ENCODE results near the gene ACTC1. TPM values are rescaled to one million over a fixed set of nuclear protein-coding genes. Genes with fewer than 3 reads are reported as not detected.

Gene ACTC1
- total RNA-seq, 2 experiments from 2014 or later, result not detected

- no peak overlapping the region for H3K27ac ChIP-seq (ENCODE audit: low read depth in 1 of 2, low read length in 2 of 2)
- Mint-ChIP-seq H3K4me1 (ENCODE audit: low read depth) (no peaks in the 10 kb centered on the region), H3K27ac (no peak overlapping the region), H3K9me3 (no peaks in the 10 kb centered on the region), H3K4me3 (no peak overlapping the region), H3K27me3 (peaks cover 72% of the 10 kb centered on the region), H3K36me3 (ENCODE audit: low read depth) (no peaks in the 10 kb centered on the region)
- TF ChIP-seq, protein P1, sequence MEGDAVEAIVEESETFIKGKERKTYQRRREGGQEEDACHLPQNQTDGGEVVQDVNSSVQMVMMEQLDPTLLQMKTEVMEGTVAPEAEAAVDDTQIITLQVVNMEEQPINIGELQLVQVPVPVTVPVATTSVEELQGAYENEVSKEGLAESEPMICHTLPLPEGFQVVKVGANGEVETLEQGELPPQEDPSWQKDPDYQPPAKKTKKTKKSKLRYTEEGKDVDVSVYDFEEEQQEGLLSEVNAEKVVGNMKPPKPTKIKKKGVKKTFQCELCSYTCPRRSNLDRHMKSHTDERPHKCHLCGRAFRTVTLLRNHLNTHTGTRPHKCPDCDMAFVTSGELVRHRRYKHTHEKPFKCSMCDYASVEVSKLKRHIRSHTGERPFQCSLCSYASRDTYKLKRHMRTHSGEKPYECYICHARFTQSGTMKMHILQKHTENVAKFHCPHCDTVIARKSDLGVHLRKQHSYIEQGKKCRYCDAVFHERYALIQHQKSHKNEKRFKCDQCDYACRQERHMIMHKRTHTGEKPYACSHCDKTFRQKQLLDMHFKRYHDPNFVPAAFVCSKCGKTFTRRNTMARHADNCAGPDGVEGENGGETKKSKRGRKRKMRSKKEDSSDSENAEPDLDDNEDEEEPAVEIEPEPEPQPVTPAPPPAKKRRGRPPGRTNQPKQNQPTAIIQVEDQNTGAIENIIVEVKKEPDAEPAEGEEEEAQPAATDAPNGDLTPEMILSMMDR (IDR thresholded peaks at IDR 0.05), result no peak
- DNase-seq, result no peak
- H3K27me3 ChIP-seq (ENCODE audit: control insufficient read depth in 1 of 2, insufficient read depth in 2 of 2, low read length in 2 of 2), result peaks cover 36 to 42% of the 10 kb centered on the region in 2 experiments
- CTCF ChIA-PET, result no interaction called here
- POLR2A ChIA-PET, result no interaction called here
- ATAC-seq (ENCODE audit: poor library complexity), result no peak
- no peaks in the 10 kb centered on the region for H3K4me1 ChIP-seq (ENCODE audit: insufficient read depth, low read length)
- H3K36me3 ChIP-seq (ENCODE audit: insufficient read depth, low read length), result no peaks in the 10 kb centered on the region
- H3K9me3 ChIP-seq (ENCODE audit: control insufficient read depth in 1 of 2, insufficient read depth in 1 of 2, low read length in 2 of 2), result no peaks in the 10 kb centered on the region
- intact Hi-C loops (cut with DNase I, micrococcal nuclease), result no loop called here
- H3K4me3 ChIP-seq (ENCODE audit: low read length), result no peak overlapping the region
Observed at GRCh38 chr15:34794590-34795206, 651 bp downstream of the ACTC1 start.

DNA sequence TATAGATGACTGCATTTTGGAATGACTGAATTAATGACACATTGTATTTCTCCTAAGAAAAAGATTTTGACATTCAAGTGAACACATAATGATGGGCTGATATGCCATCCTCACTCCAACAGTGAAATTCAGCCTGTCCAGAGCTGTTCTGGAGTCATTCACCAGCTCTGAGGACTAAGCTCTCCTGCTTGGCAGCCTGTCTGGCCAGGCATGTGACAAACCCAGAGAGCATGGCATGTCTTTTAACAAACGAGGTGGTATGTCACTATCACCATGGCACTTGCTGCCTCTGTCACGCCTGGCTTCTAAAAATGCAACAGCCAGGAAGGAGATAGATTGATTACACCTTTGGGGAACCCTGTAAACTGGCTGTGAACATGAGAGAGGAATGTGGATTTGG, 1.4 kb downstream of the ACTC1 start:
- H3K4me3 Mint-ChIP-seq, result no peak overlapping the region
- DNase-seq (no peak), ATAC-seq (ENCODE audit: poor library complexity) (no peak)
- H3K4me3 ChIP-seq (ENCODE audit: low read length), result no peak overlapping the region
- TF ChIP-seq, protein P1 (IDR thresholded peaks at IDR 0.05), result no peak
- no peaks in the 10 kb centered on the region for H3K4me1 Mint-ChIP-seq (ENCODE audit: low read depth)
- ChIA-PET CTCF (no interaction called here), POLR2A (no interaction called here)
- no peaks in the 10 kb centered on the region for H3K9me3 ChIP-seq (ENCODE audit: control insufficient read depth in 1 of 2, insufficient read depth in 1 of 2, low read length in 2 of 2)
- no peak overlapping the region for H3K27ac ChIP-seq (ENCODE audit: low read depth in 1 of 2, low read length in 2 of 2)
- no peaks in the 10 kb centered on the region for H3K36me3 ChIP-seq (ENCODE audit: insufficient read depth, low read length)
- no peaks in the 10 kb centered on the region for H3K4me1 ChIP-seq (ENCODE audit: insufficient read depth, low read length)
- H3K9me3 Mint-ChIP-seq, result no peaks in the 10 kb centered on the region
- intact Hi-C loops (cut with DNase I, micrococcal nuclease), result no loop called here
- no peak overlapping the region for H3K27ac Mint-ChIP-seq
- no peaks in the 10 kb centered on the region for H3K36me3 Mint-ChIP-seq (ENCODE audit: low read depth)
- H3K27me3 ChIP-seq (ENCODE audit: control insufficient read depth in 1 of 2, insufficient read depth in 2 of 2, low read length in 2 of 2), result peaks cover 28 to 38% of the 10 kb centered on the region in 2 experiments
- peaks cover 77% of the 10 kb centered on the region for H3K27me3 Mint-ChIP-seq

DNA sequence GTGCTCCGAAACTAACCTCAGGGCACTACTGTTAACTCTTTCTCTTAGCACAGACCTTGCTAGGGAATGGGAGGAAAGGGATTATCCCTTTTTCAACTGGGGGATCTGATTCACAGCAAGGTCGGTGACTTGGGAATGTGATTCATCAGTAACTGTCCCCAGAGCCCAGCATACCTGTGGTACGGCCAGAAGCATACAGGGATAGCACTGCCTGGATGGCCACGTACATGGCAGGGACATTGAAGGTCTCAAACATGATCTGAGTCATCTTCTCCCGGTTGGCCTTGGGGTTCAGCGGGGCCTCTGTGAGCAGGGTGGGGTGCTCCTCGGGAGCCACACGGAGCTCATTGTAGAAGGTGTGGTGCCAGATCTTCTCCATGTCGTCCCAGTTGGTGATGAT, 2.3 kb downstream of the ACTC1 start:
- Mint-ChIP-seq H3K27me3 (peaks cover 77% of the 10 kb centered on the region), H3K27ac (no peak overlapping the region), H3K4me1 (ENCODE audit: low read depth) (no peaks in the 10 kb centered on the region), H3K36me3 (ENCODE audit: low read depth) (no peaks in the 10 kb centered on the region), H3K4me3 (no peak overlapping the region), H3K9me3 (no peaks in the 10 kb centered on the region)
- ChIA-PET POLR2A (no interaction called here), CTCF (no interaction called here)
- H3K27me3 ChIP-seq (ENCODE audit: control insufficient read depth in 1 of 2, insufficient read depth in 2 of 2, low read length in 2 of 2), result peaks cover 28 to 34% of the 10 kb centered on the region in 2 experiments
- no peak for ATAC-seq (ENCODE audit: poor library complexity)
- H3K4me1 ChIP-seq (ENCODE audit: insufficient read depth, low read length), result no peaks in the 10 kb centered on the region
- no peaks in the 10 kb centered on the region for H3K9me3 ChIP-seq (ENCODE audit: control insufficient read depth in 1 of 2, insufficient read depth in 1 of 2, low read length in 2 of 2)
- TF ChIP-seq, protein P1 (IDR thresholded peaks at IDR 0.05), result no peak
- no peak overlapping the region for H3K4me3 ChIP-seq (ENCODE audit: low read length)
- intact Hi-C loops (cut with DNase I, micrococcal nuclease), result no loop called here
- no peak for DNase-seq
- no peak overlapping the region for H3K27ac ChIP-seq (ENCODE audit: low read depth in 1 of 2, low read length in 2 of 2)
- H3K36me3 ChIP-seq (ENCODE audit: insufficient read depth, low read length), result no peaks in the 10 kb centered on the region
